BJ (cell line): ENCODE results near the gene PIK3R1. TPM values are rescaled to one million over a fixed set of nuclear protein-coding genes. Genes with fewer than 3 reads are reported as not detected.

Source experiments
- CTCF ChIA-PET: fragments of 350-600 bp; formaldehyde crosslinking; extraction: SDS; loops from one replicate; lab custom pipeline; 2021; ENCODE audit warnings: antibody characterized with exemption, inconsistent platforms; lab: Yijun Ruan, JAX
- POLR2A ChIA-PET: fragments of 300-600 bp; sonication (Branson Sonifier 250); formaldehyde crosslinking; extraction: SDS; loops from one replicate; lab custom pipeline; 2021; ENCODE audit warnings: antibody characterized with exemption; lab: Charles Lee
- DNase-seq: peaks from one replicate; pipeline ENCODE4 v3.0.0-alpha.2; 2011; ENCODE audit warnings: low read depth
- H3K27me3 ChIP-seq: 2 replicates; pipeline ENCODE4 v1.6.0; 2011; ENCODE audit warnings: low read length; ENCODE audit not compliant: control insufficient read depth, insufficient read depth
- H3K36me3 ChIP-seq: 2 replicates; pipeline ENCODE4 v1.5.1; 2011; ENCODE audit warnings: low read length; ENCODE audit not compliant: control insufficient read depth, insufficient read depth
- H3K4me3 ChIP-seq: 2 replicates; pipeline ENCODE4 v1.5.1; 2011; ENCODE audit warnings: low read depth, mild to moderate bottlenecking, control low read depth, low read length
- CTCF ChIP-seq: IDR thresholded peaks from 2 replicates; pipeline ENCODE4 v1.5.1; 2011; ENCODE audit warnings: low read depth, mild to moderate bottlenecking, control low read depth, inconsistent platforms, low read length, moderate library complexity; ENCODE audit not compliant: insufficient read depth
- polyA plus RNA-seq: library from polyadenylated mRNA; depleted of rRNA; stranded (reverse); fragments of >200 nt; gene quantifications from 2 replicates; pipeline ENCODE4 v1.2.3, GENCODE V29; 2011

The PIK3R1 gene
- polyA plus RNA-seq, 1 experiment: 11.8 TPM

DNA sequence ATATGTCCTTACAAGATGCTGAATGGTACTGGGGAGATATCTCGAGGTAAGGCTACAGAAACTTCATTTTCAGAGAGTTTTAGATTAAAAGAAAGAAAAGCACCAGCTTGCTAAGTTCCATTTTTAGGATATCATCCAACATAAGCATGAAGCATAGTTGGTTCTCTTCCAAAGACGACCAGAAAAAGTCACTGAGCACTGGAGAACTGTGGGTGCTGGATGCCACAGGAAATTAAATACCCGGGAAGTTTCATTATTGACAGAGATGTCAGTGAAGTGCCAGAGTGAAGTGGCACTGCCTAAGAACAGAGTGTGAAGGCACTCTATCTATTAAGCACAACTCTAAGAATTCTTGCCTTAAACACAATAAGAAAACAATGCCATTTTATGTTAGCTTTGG, 76.8 kb downstream of the PIK3R1 start:
- ChIA-PET CTCF (interaction anchor here (1.1 to 1.4 kb wide), 2 partner anchors 9 to 26 kb away, joined by 3 read pairs; no protein-coding TSS in a partner anchor), POLR2A (interaction anchor here (0.6 kb wide), 1 partner anchor 259 kb away, joined by 3 read pairs; no protein-coding TSS in a partner anchor)
- H3K4me3 ChIP-seq: no peak overlapping the region
- no peaks in the 10 kb centered on the region for H3K27me3 ChIP-seq
- DNase-seq: no peak
- H3K36me3 ChIP-seq: peaks cover 9% of the 10 kb centered on the region
- TF ChIP-seq CTCF: no peak

- no peak for DNase-seq
- CTCF ChIA-PET: interaction anchor here (1.4 kb wide), 1 partner anchor 9 kb away, joined by 3 read pairs; no protein-coding TSS in a partner anchor
- no peak for TF ChIP-seq CTCF
- H3K4me3 ChIP-seq: no peak overlapping the region
- POLR2A ChIA-PET: no interaction called here
- peaks cover 17% of the 10 kb centered on the region for H3K36me3 ChIP-seq
- H3K27me3 ChIP-seq: no peaks in the 10 kb centered on the region
These were observed 80.2 kb downstream of the PIK3R1 start for GRCh38 chr5:68295772-68296171.

- H3K27me3 ChIP-seq: no peaks in the 10 kb centered on the region
- DNase-seq: no peak
- POLR2A ChIA-PET: no interaction called here
- TF ChIP-seq CTCF: no peak
- H3K4me3 ChIP-seq: no peak overlapping the region
- peaks cover 17% of the 10 kb centered on the region for H3K36me3 ChIP-seq
- CTCF ChIA-PET: interaction anchor here (1.2 to 1.9 kb wide), 2 partner anchors 11 to 13 kb away, joined by 3 to 5 read pairs; no protein-coding TSS in a partner anchor
These were observed 81.3 kb downstream of the PIK3R1 start for GRCh38 chr5:68296895-68297294.

DNA sequence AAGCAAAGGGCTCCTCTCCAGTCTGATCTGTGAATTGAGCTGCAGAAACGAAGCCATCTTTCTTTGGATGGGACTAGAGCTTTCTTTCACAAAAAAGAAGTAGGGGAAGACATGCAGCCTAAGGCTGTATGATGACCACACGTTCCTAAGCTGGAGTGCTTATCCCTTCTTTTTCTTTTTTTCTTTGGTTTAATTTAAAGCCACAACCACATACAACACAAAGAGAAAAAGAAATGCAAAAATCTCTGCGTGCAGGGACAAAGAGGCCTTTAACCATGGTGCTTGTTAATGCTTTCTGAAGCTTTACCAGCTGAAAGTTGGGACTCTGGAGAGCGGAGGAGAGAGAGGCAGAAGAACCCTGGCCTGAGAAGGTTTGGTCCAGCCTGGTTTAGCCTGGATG, 82.1 kb downstream of the PIK3R1 start:
- TF ChIP-seq CTCF: no peak
- Histone ChIP-seq H3K4me3 (no peak overlapping the region), H3K27me3 (no peaks in the 10 kb centered on the region), H3K36me3 (peaks cover 17% of the 10 kb centered on the region)
- CTCF ChIA-PET: interaction anchor here (1.2 to 1.9 kb wide), 2 partner anchors 12 to 13 kb away, joined by 3 to 5 read pairs; no protein-coding TSS in a partner anchor
- no peak for DNase-seq
- POLR2A ChIA-PET: no interaction called here

DNA sequence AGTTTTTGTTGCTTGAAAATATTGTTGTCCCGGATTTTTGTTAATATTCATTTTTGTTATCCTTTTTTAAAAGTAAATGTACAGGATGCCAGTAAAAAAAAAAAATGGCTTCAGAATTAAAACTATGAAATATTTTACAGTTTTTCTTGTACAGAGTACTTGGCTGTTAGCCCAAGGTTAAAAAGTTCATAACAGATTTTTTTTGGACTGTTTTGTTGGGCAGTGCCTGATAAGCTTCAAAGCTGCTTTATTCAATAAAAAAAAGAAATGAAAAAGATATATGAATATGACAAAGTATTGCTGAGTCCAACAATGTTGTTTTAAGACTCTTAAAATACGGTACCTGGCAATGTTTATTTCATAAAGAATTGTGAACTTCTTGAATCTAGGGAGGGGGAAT, 82.9 kb downstream of the PIK3R1 start:
- TF ChIP-seq CTCF: no peak
- H3K4me3 ChIP-seq: no peak overlapping the region
- CTCF ChIA-PET: interaction anchor here (1.1 to 1.9 kb wide), 2 partner anchors 13 to 19 kb away, joined by 4 to 5 read pairs; no protein-coding TSS in a partner anchor
- peaks cover 17% of the 10 kb centered on the region for H3K36me3 ChIP-seq
- no peak for DNase-seq
- POLR2A ChIA-PET: no interaction called here
- no peaks in the 10 kb centered on the region for H3K27me3 ChIP-seq
